Measurements from ENCODE around the gene SPTLC1. TPM values are rescaled to one million over a fixed set of nuclear protein-coding genes. Genes with fewer than 3 reads are reported as not detected.

The SPTLC1 gene
- total RNA-seq, 1 experiment from 2014 or later = 60.6 TPM

DNA sequence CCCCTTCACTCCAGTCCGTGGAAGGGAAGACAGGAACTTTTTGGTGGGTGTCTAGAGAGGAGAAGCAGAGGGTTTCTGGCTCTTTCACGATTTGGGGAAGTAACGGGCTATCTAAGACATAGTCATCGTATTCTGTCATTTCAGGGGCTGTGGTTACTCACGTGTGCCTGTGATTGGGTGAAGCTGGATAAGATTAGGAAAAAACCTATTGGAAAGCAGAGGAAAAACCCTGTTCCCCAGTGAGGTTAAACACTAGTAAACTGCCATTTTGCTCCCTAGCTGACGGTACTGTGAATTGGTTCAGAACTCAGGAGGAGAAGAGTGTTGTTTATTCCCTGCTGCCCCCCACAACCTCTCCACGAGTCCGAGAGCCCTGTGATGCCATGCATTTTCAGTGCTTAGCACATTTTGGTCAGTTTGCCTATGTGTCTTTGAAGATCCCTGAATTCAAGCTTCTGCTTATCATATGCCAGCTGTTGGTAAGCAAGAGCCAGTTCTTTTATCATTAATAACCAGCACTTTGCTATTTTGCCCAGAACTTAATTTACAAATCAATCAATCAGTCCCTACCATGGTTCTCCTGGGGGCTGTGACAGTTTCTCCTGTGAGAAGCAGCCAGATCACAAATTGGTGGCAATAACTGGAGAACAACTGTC is 120.1 kb downstream of the SPTLC1 start:
- CTCF ChIA-PET = no interaction called here
- no peak for DNase-seq (ENCODE audit: low spot score)
- Histone ChIP-seq H3K36me3 (ENCODE audit: insufficient read depth, low read length, poor library complexity, severe bottlenecking) (no peaks in the 10 kb centered on the region), H3K4me1 (ENCODE audit: insufficient read depth, low read length, poor library complexity, severe bottlenecking) (no peaks in the 10 kb centered on the region), H3K4me3 (ENCODE audit: low read depth, low read length, poor library complexity, severe bottlenecking) (no peak overlapping the region), H3K27ac (ENCODE audit: low read depth, low read length, poor library complexity, severe bottlenecking) (no peak overlapping the region), H3K27me3 (replicated peaks; ENCODE audit: insufficient read depth, low read depth, low read length, poor library complexity) (peaks cover 8% of the 10 kb centered on the region), H3K9me3 (ENCODE audit: low read depth, low read length, poor library complexity, severe bottlenecking) (no peaks in the 10 kb centered on the region)
- intact Hi-C loops (cut with micrococcal nuclease; ENCODE audit: unreplicated experiment) = no loop called here
- no TSS peak for BruUV-seq (replicated peaks)
- TF ChIP-seq, protein P1, sequence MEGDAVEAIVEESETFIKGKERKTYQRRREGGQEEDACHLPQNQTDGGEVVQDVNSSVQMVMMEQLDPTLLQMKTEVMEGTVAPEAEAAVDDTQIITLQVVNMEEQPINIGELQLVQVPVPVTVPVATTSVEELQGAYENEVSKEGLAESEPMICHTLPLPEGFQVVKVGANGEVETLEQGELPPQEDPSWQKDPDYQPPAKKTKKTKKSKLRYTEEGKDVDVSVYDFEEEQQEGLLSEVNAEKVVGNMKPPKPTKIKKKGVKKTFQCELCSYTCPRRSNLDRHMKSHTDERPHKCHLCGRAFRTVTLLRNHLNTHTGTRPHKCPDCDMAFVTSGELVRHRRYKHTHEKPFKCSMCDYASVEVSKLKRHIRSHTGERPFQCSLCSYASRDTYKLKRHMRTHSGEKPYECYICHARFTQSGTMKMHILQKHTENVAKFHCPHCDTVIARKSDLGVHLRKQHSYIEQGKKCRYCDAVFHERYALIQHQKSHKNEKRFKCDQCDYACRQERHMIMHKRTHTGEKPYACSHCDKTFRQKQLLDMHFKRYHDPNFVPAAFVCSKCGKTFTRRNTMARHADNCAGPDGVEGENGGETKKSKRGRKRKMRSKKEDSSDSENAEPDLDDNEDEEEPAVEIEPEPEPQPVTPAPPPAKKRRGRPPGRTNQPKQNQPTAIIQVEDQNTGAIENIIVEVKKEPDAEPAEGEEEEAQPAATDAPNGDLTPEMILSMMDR (conservative IDR thresholded peaks at IDR 0.05; ENCODE audit: low read depth, low read length) = no peak
- TF ChIP-seq EZH2 (IDR thresholded peaks at IDR 0.05; ENCODE audit: borderline replicate concordance, low read depth, low read length, poor library complexity, severe bottlenecking) = no peak
- POLR2A ChIA-PET (ENCODE audit: low non-redundant PET) = no interaction called here

DNA sequence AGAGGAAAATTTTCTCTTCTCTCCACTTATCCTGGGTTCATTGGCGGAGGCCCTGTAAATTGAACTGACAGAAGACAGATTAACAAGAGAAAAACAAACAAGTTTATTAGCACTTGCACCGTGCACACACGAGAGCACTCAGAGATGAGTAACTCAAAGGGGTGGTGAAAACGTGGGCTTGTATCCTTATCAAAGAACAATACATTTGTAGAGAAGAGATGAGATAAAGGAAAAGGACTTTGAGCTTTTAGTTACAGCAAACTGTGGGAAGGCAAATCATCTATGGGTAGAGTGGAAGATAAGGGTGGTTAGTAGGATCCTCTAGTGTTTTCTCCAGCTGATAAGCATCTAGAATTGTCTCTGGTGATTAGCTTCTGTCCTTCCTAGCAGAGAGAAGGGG is 120.8 kb downstream of the SPTLC1 start:
- Histone ChIP-seq H3K27me3 (replicated peaks; ENCODE audit: insufficient read depth, low read depth, low read length, poor library complexity) (peaks cover 8% of the 10 kb centered on the region), H3K4me1 (ENCODE audit: insufficient read depth, low read length, poor library complexity, severe bottlenecking) (no peaks in the 10 kb centered on the region), H3K4me3 (ENCODE audit: low read depth, low read length, poor library complexity, severe bottlenecking) (no peak overlapping the region), H3K36me3 (ENCODE audit: insufficient read depth, low read length, poor library complexity, severe bottlenecking) (no peaks in the 10 kb centered on the region), H3K9me3 (ENCODE audit: low read depth, low read length, poor library complexity, severe bottlenecking) (no peaks in the 10 kb centered on the region), H3K27ac (ENCODE audit: low read depth, low read length, poor library complexity, severe bottlenecking) (no peak overlapping the region)
- BruUV-seq (replicated peaks) = no TSS peak
- ChIA-PET POLR2A (ENCODE audit: low non-redundant PET) (no interaction called here), CTCF (no interaction called here)
- no peak for DNase-seq (ENCODE audit: low spot score)
- intact Hi-C loops (cut with micrococcal nuclease; ENCODE audit: unreplicated experiment) = no loop called here
- no peak for TF ChIP-seq EZH2 (IDR thresholded peaks at IDR 0.05; ENCODE audit: borderline replicate concordance, low read depth, low read length, poor library complexity, severe bottlenecking)
- TF ChIP-seq, protein P1 (conservative IDR thresholded peaks at IDR 0.05; ENCODE audit: low read depth, low read length) = no peak

DNA sequence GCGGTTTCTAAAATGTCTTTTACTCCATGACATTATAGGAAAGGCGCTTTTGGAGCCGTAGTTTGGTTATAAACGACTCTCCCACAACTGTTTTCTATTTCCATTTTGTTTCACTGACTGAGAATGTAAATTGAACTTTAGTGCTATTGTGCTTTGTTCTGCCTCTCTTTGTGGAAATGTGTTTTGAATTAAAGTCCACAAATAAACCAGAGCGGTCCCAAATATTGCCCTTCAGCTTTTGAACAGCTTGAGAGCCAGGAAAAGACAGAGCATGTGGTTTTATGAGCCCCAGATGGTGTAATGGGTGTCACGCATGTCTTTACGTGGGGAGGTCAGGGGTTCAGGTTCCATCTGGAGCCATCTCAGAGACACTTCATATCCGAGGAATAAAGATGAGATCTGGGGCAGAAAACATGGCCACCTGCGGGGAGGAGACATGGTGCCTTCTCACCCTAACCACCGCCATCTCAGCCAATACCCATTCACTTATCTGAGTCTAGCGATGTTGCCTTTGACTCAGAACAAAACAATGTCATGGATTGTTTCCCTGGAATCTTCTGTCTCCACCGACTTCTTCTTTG is 122.7 kb downstream of the SPTLC1 start:
- peaks cover 8% of the 10 kb centered on the region for H3K27me3 ChIP-seq (replicated peaks; ENCODE audit: insufficient read depth, low read depth, low read length, poor library complexity)
- no peaks in the 10 kb centered on the region for H3K36me3 ChIP-seq (ENCODE audit: insufficient read depth, low read length, poor library complexity, severe bottlenecking)
- H3K4me1 ChIP-seq (ENCODE audit: insufficient read depth, low read length, poor library complexity, severe bottlenecking) = no peaks in the 10 kb centered on the region
- intact Hi-C loops (cut with micrococcal nuclease; ENCODE audit: unreplicated experiment) = no loop called here
- peak; percentile 26 for DNase-seq (ENCODE audit: low spot score)
- POLR2A ChIA-PET (ENCODE audit: low non-redundant PET) = no interaction called here
- no peak overlapping the region for H3K4me3 ChIP-seq (ENCODE audit: low read depth, low read length, poor library complexity, severe bottlenecking)
- no TSS peak for BruUV-seq (replicated peaks)
- H3K9me3 ChIP-seq (ENCODE audit: low read depth, low read length, poor library complexity, severe bottlenecking) = no peaks in the 10 kb centered on the region
- CTCF ChIA-PET = no interaction called here
- no peak for TF ChIP-seq EZH2 (IDR thresholded peaks at IDR 0.05; ENCODE audit: borderline replicate concordance, low read depth, low read length, poor library complexity, severe bottlenecking)
- TF ChIP-seq, protein P1 (conservative IDR thresholded peaks at IDR 0.05; ENCODE audit: low read depth, low read length) = no peak
- H3K27ac ChIP-seq (ENCODE audit: low read depth, low read length, poor library complexity, severe bottlenecking) = no peak overlapping the region
